Lower lobe of right lung (tissue), 2 donors: Measurements from ENCODE around the gene TTC23. TPM values are rescaled to one million over a fixed set of nuclear protein-coding genes. Genes with fewer than 3 reads are reported as not detected.

Experiments
- ATAC-seq, 2 donors: fragments of 200-7000 bp; cut with Tn5 transposase; one replicate each; pipeline ENCODE4 v1.9.1; 2020 to 2022; ENCODE audit warnings: mild to moderate bottlenecking in 2 of 2, moderate library complexity in 2 of 2
- DNase-seq: peaks from one replicate; pipeline ENCODE4 v3.0.0-alpha.2; 2020
- H3K27ac ChIP-seq: fragments of 200-600 bp; one replicate; pipeline ENCODE4 v1.8.0; 2022
- H3K27me3 ChIP-seq: fragments of 200-600 bp; one replicate; pipeline ENCODE4 v1.8.0; 2022; ENCODE audit warnings: low read depth
- H3K36me3 ChIP-seq: fragments of 200-600 bp; one replicate; pipeline ENCODE4 v1.8.0; 2022; ENCODE audit warnings: mild to moderate bottlenecking
- H3K4me1 ChIP-seq: fragments of 200-600 bp; one replicate; pipeline ENCODE4 v1.8.0; 2022
- H3K4me3 ChIP-seq: fragments of 200-600 bp; one replicate; pipeline ENCODE4 v1.8.0; 2022; ENCODE audit warnings: mild to moderate bottlenecking
- H3K9me3 ChIP-seq: fragments of 200-600 bp; one replicate; pipeline ENCODE4 v1.8.0; 2022
- intact Hi-C: fragments of 100-400 bp; cut with DNase I; formaldehyde crosslinking; loops from one replicate; pipeline ENCODE4 v1.11.0; 2022
- total RNA-seq: library from RNA; stranded (reverse); fragmentation: NEBNext Ultra II Directional; extraction: Animal tissue kit (Norgen Biotek cat#: 25700); gene quantifications from one replicate; pipeline ENCODE4 v1.2.1, GENCODE V29; 2021
- TF ChIP-seq, protein P1 (sequence below): fragments of 200-600 bp; IDR thresholded peaks from one replicate; pipeline ENCODE4 v1.8.0; 2022; ENCODE audit warnings: antibody characterized with exemption, mild to moderate bottlenecking
- donor health status: DM: no; HTN: yes; CAD: no; lungs with severe emphysema.

TTC23 gene
- total RNA-seq, 1 donor from 2014 or later = 16.4 TPM

GRCh38 chr15:99142562-99142961 lies 106.8 kb downstream of the TTC23 start:
- no peak overlapping the region for H3K27ac ChIP-seq
- no peak for DNase-seq
- ATAC-seq = no peak
- peaks cover 7% of the 10 kb centered on the region for H3K4me1 ChIP-seq
- peaks cover 21% of the 10 kb centered on the region for H3K36me3 ChIP-seq
- no peaks in the 10 kb centered on the region for H3K27me3 ChIP-seq
- intact Hi-C loops = no loop called here
- H3K4me3 ChIP-seq = no peak overlapping the region
- TF ChIP-seq, protein P1, sequence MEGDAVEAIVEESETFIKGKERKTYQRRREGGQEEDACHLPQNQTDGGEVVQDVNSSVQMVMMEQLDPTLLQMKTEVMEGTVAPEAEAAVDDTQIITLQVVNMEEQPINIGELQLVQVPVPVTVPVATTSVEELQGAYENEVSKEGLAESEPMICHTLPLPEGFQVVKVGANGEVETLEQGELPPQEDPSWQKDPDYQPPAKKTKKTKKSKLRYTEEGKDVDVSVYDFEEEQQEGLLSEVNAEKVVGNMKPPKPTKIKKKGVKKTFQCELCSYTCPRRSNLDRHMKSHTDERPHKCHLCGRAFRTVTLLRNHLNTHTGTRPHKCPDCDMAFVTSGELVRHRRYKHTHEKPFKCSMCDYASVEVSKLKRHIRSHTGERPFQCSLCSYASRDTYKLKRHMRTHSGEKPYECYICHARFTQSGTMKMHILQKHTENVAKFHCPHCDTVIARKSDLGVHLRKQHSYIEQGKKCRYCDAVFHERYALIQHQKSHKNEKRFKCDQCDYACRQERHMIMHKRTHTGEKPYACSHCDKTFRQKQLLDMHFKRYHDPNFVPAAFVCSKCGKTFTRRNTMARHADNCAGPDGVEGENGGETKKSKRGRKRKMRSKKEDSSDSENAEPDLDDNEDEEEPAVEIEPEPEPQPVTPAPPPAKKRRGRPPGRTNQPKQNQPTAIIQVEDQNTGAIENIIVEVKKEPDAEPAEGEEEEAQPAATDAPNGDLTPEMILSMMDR = no peak
- no peaks in the 10 kb centered on the region for H3K9me3 ChIP-seq

DNA sequence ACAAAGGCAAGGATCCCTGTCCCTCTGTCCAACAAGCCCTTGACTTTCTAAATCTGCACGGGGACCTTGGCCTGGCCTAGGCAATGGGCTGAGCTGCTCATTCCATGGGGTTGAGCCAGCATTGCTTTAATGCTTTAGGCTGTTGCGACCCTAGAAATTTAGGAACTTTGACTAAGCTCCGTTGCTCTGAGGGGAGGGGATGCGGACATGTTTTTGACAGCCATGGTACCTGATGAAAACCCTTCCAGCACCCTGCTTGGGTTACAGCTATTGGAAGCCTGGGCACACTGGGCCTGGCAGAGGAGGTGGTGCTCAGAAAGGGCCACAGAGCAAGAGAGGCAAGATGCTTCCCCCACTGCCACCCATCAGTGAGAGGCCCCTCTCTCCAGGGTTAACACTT lies 107.4 kb downstream of the TTC23 start:
- intact Hi-C loops = no loop called here
- TF ChIP-seq, protein P1 = no peak
- Histone ChIP-seq H3K27ac (no peak overlapping the region), H3K4me3 (no peak overlapping the region), H3K4me1 (peaks cover 7% of the 10 kb centered on the region), H3K27me3 (no peaks in the 10 kb centered on the region), H3K36me3 (peaks cover 27% of the 10 kb centered on the region), H3K9me3 (no peaks in the 10 kb centered on the region)
- ATAC-seq (no peak), DNase-seq (no peak)

- no peak for DNase-seq
- TF ChIP-seq, protein P1 = no peak
- Histone ChIP-seq H3K4me1 (peaks cover 7% of the 10 kb centered on the region), H3K27me3 (no peaks in the 10 kb centered on the region), H3K4me3 (no peak overlapping the region), H3K36me3 (peaks cover 34% of the 10 kb centered on the region), H3K27ac (no peak overlapping the region), H3K9me3 (no peaks in the 10 kb centered on the region)
- no peak for ATAC-seq
- intact Hi-C loops = no loop called here
Measured at GRCh38 chr15:99140590-99140989, 108.8 kb downstream of the TTC23 start.

GRCh38 chr15:99139276-99139675 lies 110.1 kb downstream of the TTC23 start:
- Histone ChIP-seq H3K4me1 (peaks cover 7% of the 10 kb centered on the region), H3K36me3 (peaks cover 34% of the 10 kb centered on the region), H3K27me3 (no peaks in the 10 kb centered on the region), H3K9me3 (no peaks in the 10 kb centered on the region), H3K4me3 (no peak overlapping the region), H3K27ac (no peak overlapping the region)
- DNase-seq (no peak), ATAC-seq (no peak)
- TF ChIP-seq, protein P1 = no peak
- intact Hi-C loops = no loop called here

DNA sequence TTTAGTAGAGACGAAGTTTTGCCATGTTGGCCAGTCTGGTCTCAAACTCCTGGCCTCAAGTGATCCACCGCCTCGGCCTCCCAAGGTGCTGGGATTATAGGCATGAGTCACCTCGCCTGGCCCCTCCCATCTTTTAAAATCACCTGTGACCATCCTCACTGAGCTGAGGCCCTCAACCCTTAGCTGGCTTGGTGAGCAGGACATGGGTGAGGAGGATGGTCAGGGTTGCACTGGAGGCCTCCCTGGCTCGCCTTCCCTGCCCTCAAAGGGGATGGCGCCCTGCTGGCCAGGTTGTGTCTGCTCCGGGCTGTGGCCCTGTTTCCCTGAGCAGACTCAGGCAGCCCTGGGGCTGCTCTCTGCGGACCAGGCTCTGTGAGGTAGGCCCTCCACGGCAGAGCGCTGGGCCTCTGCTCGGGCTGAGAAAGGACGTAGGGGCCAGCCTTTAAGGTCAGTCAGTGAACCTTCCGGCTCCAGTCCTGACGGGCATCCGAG lies 110.8 kb downstream of the TTC23 start:
- intact Hi-C loops = no loop called here
- Histone ChIP-seq H3K9me3 (no peaks in the 10 kb centered on the region), H3K4me3 (no peak overlapping the region), H3K4me1 (peaks cover 4% of the 10 kb centered on the region), H3K36me3 (peaks cover 34% of the 10 kb centered on the region), H3K27ac (no peak overlapping the region), H3K27me3 (no peaks in the 10 kb centered on the region)
- no peak for DNase-seq
- ATAC-seq = no peak
- TF ChIP-seq, protein P1 = no peak

- no peaks in the 10 kb centered on the region for H3K4me1 ChIP-seq
- H3K27ac ChIP-seq = no peak overlapping the region
Measured at GRCh38 chr15:99137877-99138276, 111.5 kb downstream of the TTC23 start.

More at GRCh38 chr15:99137877-99138276, 111.5 kb downstream of the TTC23 start:
- no peak for ATAC-seq
- Histone ChIP-seq H3K27me3 (no peaks in the 10 kb centered on the region), H3K9me3 (no peaks in the 10 kb centered on the region), H3K36me3 (peaks cover 34% of the 10 kb centered on the region), H3K4me3 (no peak overlapping the region)
- TF ChIP-seq, protein P1 = no peak
- DNase-seq = no peak
- intact Hi-C loops = no loop called here
